Measurements from ENCODE around the gene GRID1.

GRCh38 chr10:85623342-85623741, 743.3 kb downstream of the GRID1 start:
- TF ChIP-seq CTCF (IDR thresholded peaks at IDR 0.05), result no peak
- TF ChIP-seq POLR2A (IDR thresholded peaks at IDR 0.05), result no peak
